ENCODE measurements around the gene RAPGEF4. TPM values are rescaled to one million over a fixed set of nuclear protein-coding genes. Genes with fewer than 3 reads are reported as not detected.

Gene RAPGEF4
- total RNA-seq, 1 experiment from 2014 or later, result 1.4 TPM

DNA sequence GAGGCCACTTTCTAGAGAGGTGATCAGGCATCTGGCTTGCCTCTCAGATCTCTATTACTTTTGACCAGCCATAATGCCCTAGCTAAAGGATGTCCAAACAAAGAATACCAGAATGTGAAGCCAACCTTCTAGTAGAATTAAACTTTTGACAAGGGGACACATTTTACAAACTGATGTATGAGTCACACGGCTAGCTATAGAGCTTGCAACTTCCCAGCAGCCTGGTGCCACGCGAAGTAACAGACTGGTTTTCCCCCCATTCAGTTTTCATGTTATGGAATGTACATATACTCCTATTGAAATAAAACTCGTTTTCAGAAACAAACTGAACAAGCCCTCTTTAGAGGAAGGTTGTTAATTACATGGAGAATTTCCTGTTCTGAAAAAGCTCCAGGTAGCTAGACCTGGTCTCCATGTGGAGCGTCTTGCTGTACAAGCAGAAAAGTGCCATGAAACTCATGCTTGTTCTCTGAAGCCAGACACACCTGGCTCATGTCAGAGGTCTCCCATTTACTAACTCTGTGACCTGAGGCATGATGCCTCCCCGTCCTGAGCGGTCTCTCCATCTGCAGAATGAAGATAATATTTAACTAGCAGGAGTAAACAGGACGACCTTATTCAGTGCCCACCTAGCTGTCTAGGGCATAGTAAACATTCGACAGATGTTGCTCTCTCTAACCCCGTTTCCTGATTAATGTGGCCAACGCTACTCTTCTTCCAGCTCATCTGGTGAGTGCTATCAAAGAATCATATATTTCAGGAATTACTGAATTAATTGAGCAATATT lies 258.5 kb downstream of the RAPGEF4 start:
- H3K4me3 Mint-ChIP-seq, result no peak overlapping the region

More for the DNA sequence above, 258.5 kb downstream of the RAPGEF4 start:
- Histone ChIP-seq H3K79me2 (ENCODE audit: insufficient read depth, low read length) (no peaks in the 10 kb centered on the region), H3K4me1 (ENCODE audit: insufficient read depth, low read length) (peaks cover 5% of the 10 kb centered on the region; the same call in 1 of the 2 replicates), H3K14ac (ENCODE audit: insufficient read depth, low read length) (no peak overlapping the region), H3K23ac (ENCODE audit: insufficient read length, low read depth, low read length) (no peak overlapping the region), H3K4ac (ENCODE audit: low read depth, low read length) (no peak overlapping the region), H3K4me2 (ENCODE audit: insufficient read depth, insufficient read length, low read length) (no peak overlapping the region), H3K9me3 (ENCODE audit: control insufficient read depth, low read depth, low read length) (no peaks in the 10 kb centered on the region), H2BK20ac (ENCODE audit: low read depth, low read length, poor library complexity, severe bottlenecking) (no peak overlapping the region), H3K18ac (ENCODE audit: insufficient read length, low read depth, low read length) (no peak overlapping the region), H3K27me3 (ENCODE audit: insufficient read depth, low read length) (no peaks in the 10 kb centered on the region), H2BK12ac (ENCODE audit: insufficient read length, low read depth, low read length) (no peak overlapping the region), H3K56ac (ENCODE audit: insufficient read length, low read depth, low read length) (no peak overlapping the region), H3T11ph (ENCODE audit: low read length) (no peak overlapping the region), H3K27ac (ENCODE audit: insufficient read length, low read depth, low read length) (no peak overlapping the region), H3K9ac (ENCODE audit: extremely low read depth, insufficient read length, low read length) (no peak overlapping the region), H2BK5ac (ENCODE audit: insufficient read length, low read length) (no peak overlapping the region), H2BK15ac (ENCODE audit: low read depth, low read length) (no peak overlapping the region), H4K8ac (replicated peaks; ENCODE audit: insufficient read length, low read depth, low read length) (no peak overlapping the region), H4K20me1 (ENCODE audit: control insufficient read depth, insufficient read depth, insufficient read length) (no peaks in the 10 kb centered on the region), H4K91ac (ENCODE audit: insufficient read length, low read depth, low read length) (no peak overlapping the region), H2AK5ac (ENCODE audit: insufficient read length, low read length) (no peak overlapping the region), H2BK120ac (ENCODE audit: low read depth, low read length, poor library complexity, severe bottlenecking) (no peak overlapping the region), H3K79me1 (ENCODE audit: insufficient read depth, low read depth, low read length, poor library complexity, severe bottlenecking) (no peaks in the 10 kb centered on the region), H4K5ac (ENCODE audit: insufficient read length, low read depth, low read length) (no peak overlapping the region), H2AFZ (ENCODE audit: low read length) (no peak overlapping the region), H3K23me2 (ENCODE audit: insufficient read length, low read depth, low read length, poor library complexity, severe bottlenecking) (no peaks in the 10 kb centered on the region)
- H3K9me3 Mint-ChIP-seq, result no peaks in the 10 kb centered on the region
- H3K36me3 Mint-ChIP-seq (ENCODE audit: insufficient read depth in 1 of 3, low read depth in 3 of 3), result no peaks in the 10 kb centered on the region
- peaks cover 10 to 13% of the 10 kb centered on the region in 2 experiments for H3K4me1 Mint-ChIP-seq
- DNase-seq, result no peak
- no peak overlapping the region for H3K27ac Mint-ChIP-seq
- H3K27me3 Mint-ChIP-seq (ENCODE audit: low read depth), result no peaks in the 10 kb centered on the region; the same call in 1 of the 2 replicates
- no CpG with 5 or more reads among the region's 11 CpGs for WGBS (ENCODE audit: extremely low coverage, insufficient read length, low lambda C conversion rate)
- TF ChIP-seq, protein P1, sequence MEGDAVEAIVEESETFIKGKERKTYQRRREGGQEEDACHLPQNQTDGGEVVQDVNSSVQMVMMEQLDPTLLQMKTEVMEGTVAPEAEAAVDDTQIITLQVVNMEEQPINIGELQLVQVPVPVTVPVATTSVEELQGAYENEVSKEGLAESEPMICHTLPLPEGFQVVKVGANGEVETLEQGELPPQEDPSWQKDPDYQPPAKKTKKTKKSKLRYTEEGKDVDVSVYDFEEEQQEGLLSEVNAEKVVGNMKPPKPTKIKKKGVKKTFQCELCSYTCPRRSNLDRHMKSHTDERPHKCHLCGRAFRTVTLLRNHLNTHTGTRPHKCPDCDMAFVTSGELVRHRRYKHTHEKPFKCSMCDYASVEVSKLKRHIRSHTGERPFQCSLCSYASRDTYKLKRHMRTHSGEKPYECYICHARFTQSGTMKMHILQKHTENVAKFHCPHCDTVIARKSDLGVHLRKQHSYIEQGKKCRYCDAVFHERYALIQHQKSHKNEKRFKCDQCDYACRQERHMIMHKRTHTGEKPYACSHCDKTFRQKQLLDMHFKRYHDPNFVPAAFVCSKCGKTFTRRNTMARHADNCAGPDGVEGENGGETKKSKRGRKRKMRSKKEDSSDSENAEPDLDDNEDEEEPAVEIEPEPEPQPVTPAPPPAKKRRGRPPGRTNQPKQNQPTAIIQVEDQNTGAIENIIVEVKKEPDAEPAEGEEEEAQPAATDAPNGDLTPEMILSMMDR (conservative IDR thresholded peaks at IDR 0.05), result no peak
